GM23248 (cell line): ENCODE measurements around the gene TMEM94. TPM values are rescaled to one million over a fixed set of nuclear protein-coding genes. Genes with fewer than 3 reads are reported as not detected.
A peak's percentile ranks its signal among the peaks of the same experiment; 100 is the strongest.

Experiments used
- DNase-seq: peaks from one replicate; pipeline ENCODE4 v3.0.0-alpha.2; 2015
- H2AFZ ChIP-seq: fragments of 200-600 bp; sonication (generic); 2 replicates; pipeline ENCODE4 v1.6.1; 2016; ENCODE audit warnings: antibody characterized with exemption
- H3F3A ChIP-seq: fragments of 200-600 bp; sonication (generic); 2 replicates; pipeline ENCODE4 v1.6.1; 2016; ENCODE audit warnings: mild to moderate bottlenecking, antibody characterized with exemption, mixed run types; ENCODE audit not compliant: insufficient read depth
- H3K27ac ChIP-seq: fragments of 200-600 bp; sonication (generic); 2 replicates; pipeline ENCODE4 v1.5.1; 2016; ENCODE audit warnings: mild to moderate bottlenecking
- H3K27me3 ChIP-seq: fragments of 200-600 bp; sonication (generic); replicated peaks from 2 replicates; pipeline ENCODE4 v1.6.1; 2016; ENCODE audit warnings: mild to moderate bottlenecking; ENCODE audit not compliant: insufficient read depth
- H3K36me3 ChIP-seq: fragments of 200-600 bp; sonication (generic); 2 replicates; pipeline ENCODE4 v1.6.1; 2016; ENCODE audit warnings: low read depth, mild to moderate bottlenecking
- H3K4me1 ChIP-seq: fragments of 200-600 bp; sonication (generic); 2 replicates; pipeline ENCODE4 v1.6.1; 2016; ENCODE audit warnings: mild to moderate bottlenecking; ENCODE audit not compliant: insufficient read depth
- H3K4me2 ChIP-seq: fragments of 200-600 bp; sonication (generic); one replicate; pipeline ENCODE4 v1.6.1; 2016; ENCODE audit warnings: mild to moderate bottlenecking; ENCODE audit not compliant: unreplicated experiment
- H3K4me3 ChIP-seq: fragments of 200-600 bp; sonication (generic); 2 replicates; pipeline ENCODE4 v1.5.1; 2016; ENCODE audit warnings: mild to moderate bottlenecking
- H3K79me2 ChIP-seq: fragments of 200-600 bp; sonication (generic); 2 replicates; pipeline ENCODE4 v1.6.1; 2016; ENCODE audit warnings: mild to moderate bottlenecking; ENCODE audit not compliant: insufficient read depth
- H3K9ac ChIP-seq: fragments of 200-600 bp; sonication (generic); 2 replicates; pipeline ENCODE4 v1.6.1; 2016; ENCODE audit warnings: mild to moderate bottlenecking
- H3K9me2 ChIP-seq: fragments of 200-600 bp; sonication (generic); 2 replicates; pipeline ENCODE4 v1.6.1; 2016; ENCODE audit warnings: mixed run types, mild to moderate bottlenecking, moderate library complexity; ENCODE audit not compliant: insufficient read depth
- H3K9me3 ChIP-seq: fragments of 200-600 bp; sonication (generic); one replicate; pipeline ENCODE4 v1.6.1; 2017; ENCODE audit warnings: low read depth
- H4K20me1 ChIP-seq: fragments of 200-600 bp; sonication (generic); 2 replicates; pipeline ENCODE4 v1.6.0; 2016; ENCODE audit not compliant: insufficient read depth
- EZH2 ChIP-seq: fragments of 200-600 bp; sonication (generic); IDR thresholded peaks from 2 replicates; pipeline ENCODE4 v1.6.1; 2018; ENCODE audit warnings: antibody characterized with exemption, mild to moderate bottlenecking; ENCODE audit not compliant: insufficient read depth, poor library complexity, severe bottlenecking
- EZH2phosphoT487 ChIP-seq: fragments of 200-600 bp; sonication (generic); IDR thresholded peaks from 2 replicates; pipeline ENCODE4 v1.6.1; 2018; ENCODE audit warnings: antibody characterized with exemption, moderate library complexity, mild to moderate bottlenecking, low read depth; ENCODE audit not compliant: insufficient read depth
- WGBS, 2 experiments: methylation state at CpG; one replicate each; pipeline ENCODE4 v1.1.6; 2015 to 2017; ENCODE audit warnings: low lambda C conversion rate in 2 of 2, low coverage in 1 of 2; ENCODE audit errors: missing lambda C conversion rate in 2 of 2; 5-methylcytosine and 5-hydroxymethylcytosine counted together
- in situ Hi-C: fragments of 300-500 bp; cut with MboI; formaldehyde crosslinking; loops from 2 replicates; pipeline ENCODE4 v1.15.0; 2020
- polyA plus RNA-seq: library from polyadenylated mRNA; unstranded; fragments of >200 nt; fragmentation: Nextera tagmentation; extraction: Ambion mirVana; gene quantifications from 2 replicates; pipeline ENCODE4 v1.2.1, GENCODE V29; 2016
- total RNA-seq: library from RNA; depleted of rRNA; stranded (reverse); fragments of >200 nt; shearing (Covaris generic); gene quantifications from 2 replicates; pipeline ENCODE4 v1.2.3, GENCODE V29; 2014

Gene TMEM94
- total and polyA plus RNA-seq, 2 experiments from 2014 or later, result 14.3 to 24.5 TPM

DNA sequence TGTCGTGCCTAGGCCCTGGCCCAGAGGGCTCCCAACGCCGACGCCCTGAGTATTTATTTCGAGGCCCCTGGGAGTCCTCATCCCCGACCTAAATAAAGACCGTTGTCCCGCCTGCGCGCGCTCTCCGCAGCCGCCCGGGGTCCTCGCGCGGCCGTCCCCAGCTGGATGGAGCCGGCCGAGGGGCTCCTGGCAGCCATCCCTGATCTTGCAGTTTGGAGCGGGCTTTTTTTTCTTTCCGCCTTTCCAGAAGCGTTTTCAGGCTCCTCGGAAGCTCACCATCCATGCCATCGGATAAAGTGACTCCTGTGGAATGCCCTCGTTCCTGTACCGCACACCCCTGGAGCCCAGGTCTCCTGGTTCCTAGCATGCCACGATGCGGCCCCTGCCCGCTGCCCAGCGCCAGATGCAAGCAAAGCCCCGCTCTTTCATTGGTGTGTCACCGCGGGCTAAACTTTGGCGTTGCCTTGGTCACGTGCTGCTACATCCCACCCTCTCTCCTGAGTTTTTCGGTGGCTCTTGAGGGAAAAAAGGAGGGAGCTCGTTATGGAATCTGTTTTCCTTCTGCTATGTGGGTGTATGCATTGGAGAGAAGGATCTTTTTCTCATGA lies 716 bp downstream of the TMEM94 start:
- in situ Hi-C loops, result no loop called here
- DNase-seq, result peak; percentile 73

DNA sequence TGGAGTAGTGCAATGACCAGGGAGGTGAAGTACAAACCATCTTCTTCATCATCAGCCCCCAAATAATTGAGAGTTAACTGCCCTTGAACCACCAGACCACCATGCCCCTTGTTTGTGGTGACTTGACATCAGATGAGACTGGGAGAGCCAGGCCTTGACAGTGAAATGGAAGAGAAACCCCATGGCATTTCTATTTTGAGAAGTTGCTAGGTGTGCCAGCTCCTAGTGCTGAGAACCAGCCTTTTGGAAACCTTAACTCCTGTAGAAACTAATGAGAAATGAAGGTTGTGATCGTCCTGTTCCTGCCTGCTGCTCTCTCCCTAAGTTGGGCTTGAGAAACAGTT lies 2.8 kb downstream of the TMEM94 start:
- H4K20me1 ChIP-seq, result no peaks in the 10 kb centered on the region
- H3F3A ChIP-seq, result peaks cover 8% of the 10 kb centered on the region; the same call in 1 of the 2 replicates
- in situ Hi-C loops, result no loop called here
- H3K27ac ChIP-seq, result no peak overlapping the region
- TF ChIP-seq EZH2, result no peak
- TF ChIP-seq EZH2phosphoT487, result no peak
- no peaks in the 10 kb centered on the region for H3K9me3 ChIP-seq
- DNase-seq, result no peak
- no peak overlapping the region for H3K4me3 ChIP-seq
- peaks cover 11% of the 10 kb centered on the region for H3K4me1 ChIP-seq
- H3K36me3 ChIP-seq, result no peaks in the 10 kb centered on the region
- H2AFZ ChIP-seq, result no peak overlapping the region
- H3K9me2 ChIP-seq, result no peaks in the 10 kb centered on the region
- H3K27me3 ChIP-seq, result no peaks in the 10 kb centered on the region
- 50 to 59% methylated on average over 1 of the region's 1 CpG for WGBS, 2 experiments
- H3K4me2 ChIP-seq, result no peak overlapping the region
- H3K79me2 ChIP-seq, result peaks cover 47% of the 10 kb centered on the region
- H3K9ac ChIP-seq, result no peak overlapping the region

More for the DNA sequence above, 716 bp downstream of the TMEM94 start:
- Histone ChIP-seq H3K4me1 (peaks cover 11% of the 10 kb centered on the region), H3K9me2 (no peaks in the 10 kb centered on the region), H3K4me2 (peak overlapping the region; percentile 96), H3K27me3 (no peaks in the 10 kb centered on the region), H4K20me1 (no peaks in the 10 kb centered on the region), H3K9ac (peak overlapping the region; percentile 96), H3K27ac (peak overlapping the region; percentile 26), H3K4me3 (peak overlapping the region; percentile 95), H3K79me2 (peaks cover 36% of the 10 kb centered on the region), H3F3A (peaks cover 8% of the 10 kb centered on the region; the same call in 1 of the 2 replicates), H3K36me3 (no peaks in the 10 kb centered on the region), H2AFZ (peak overlapping the region; percentile 96), H3K9me3 (no peaks in the 10 kb centered on the region)
- WGBS, 2 experiments, result 1 to 2% methylated on average over 35 to 36 of the region's 38 CpGs
- TF ChIP-seq EZH2phosphoT487 (no peak), EZH2 (no peak)

DNA sequence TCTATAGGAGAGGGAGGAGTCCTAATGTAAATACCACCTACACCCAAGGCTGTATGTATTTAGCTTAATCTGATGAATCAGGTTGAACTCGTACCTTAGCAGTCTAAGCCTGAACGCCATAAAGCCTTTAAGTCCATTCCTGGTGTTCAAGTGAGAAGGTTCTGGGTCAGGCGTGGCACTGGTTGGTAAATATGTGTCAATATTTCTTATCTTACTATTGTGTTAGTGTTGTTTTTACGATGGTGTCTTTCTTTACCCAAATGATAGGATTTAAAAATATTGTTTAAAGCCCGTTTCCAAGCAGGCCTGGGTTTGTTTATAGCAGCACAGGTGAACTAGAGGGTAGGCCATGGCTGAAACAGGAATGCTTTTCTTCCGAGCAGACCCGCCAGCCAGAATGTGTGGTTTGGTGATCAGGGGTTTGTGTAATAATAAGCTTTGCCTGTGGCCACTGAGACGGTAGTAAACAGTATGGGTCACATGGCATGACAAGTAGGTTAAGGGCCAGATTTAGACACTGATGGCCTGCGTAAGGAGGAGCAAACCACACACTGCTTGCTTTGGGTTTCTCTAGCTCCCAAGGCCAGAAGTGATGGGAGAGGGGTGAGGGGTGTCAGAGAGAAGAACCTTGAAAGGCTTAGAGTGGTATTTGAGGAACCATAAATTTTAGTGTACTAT lies 3.3 kb downstream of the TMEM94 start:
- TF ChIP-seq EZH2, result no peak
- TF ChIP-seq EZH2phosphoT487, result no peak
- Histone ChIP-seq H3K27me3 (no peaks in the 10 kb centered on the region), H3K4me1 (peaks cover 11% of the 10 kb centered on the region), H3K36me3 (no peaks in the 10 kb centered on the region), H3K79me2 (peaks cover 47% of the 10 kb centered on the region), H3F3A (peaks cover 8% of the 10 kb centered on the region; the same call in 1 of the 2 replicates), H3K27ac (no peak overlapping the region), H3K4me3 (no peak overlapping the region), H2AFZ (no peak overlapping the region), H3K4me2 (no peak overlapping the region), H4K20me1 (no peaks in the 10 kb centered on the region), H3K9ac (no peak overlapping the region), H3K9me2 (no peaks in the 10 kb centered on the region), H3K9me3 (no peaks in the 10 kb centered on the region)
- in situ Hi-C loops, result no loop called here
- 79 to 82% methylated on average over 9 of the region's 9 CpGs for WGBS, 2 experiments
- DNase-seq, result no peak

DNA sequence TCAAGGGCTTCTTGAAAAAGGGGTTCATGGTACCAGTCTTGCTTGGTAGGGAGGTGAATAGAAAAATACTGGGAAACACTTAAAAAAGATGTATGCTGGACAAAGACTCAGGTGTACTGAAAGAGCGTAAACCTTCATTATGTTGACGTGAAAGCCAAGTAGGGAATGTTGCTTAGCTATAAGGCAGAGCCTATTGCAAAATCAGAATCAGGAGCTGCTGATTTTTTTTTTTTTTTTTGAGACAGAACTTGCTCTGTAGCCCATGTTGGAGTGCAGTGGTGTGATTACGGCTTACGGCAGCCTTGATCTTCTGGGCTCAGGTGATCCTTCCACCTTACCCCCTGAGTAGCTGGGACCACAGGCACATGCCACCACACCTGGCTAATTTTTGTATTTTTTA lies 3.9 kb downstream of the TMEM94 start:
- TF ChIP-seq EZH2phosphoT487, result no peak
- no peak for TF ChIP-seq EZH2
- H3F3A ChIP-seq, result peaks cover 8% of the 10 kb centered on the region; the same call in 1 of the 2 replicates
- H3K9ac ChIP-seq, result no peak overlapping the region
- H3K9me3 ChIP-seq, result no peaks in the 10 kb centered on the region
- DNase-seq, result no peak
- H3K4me1 ChIP-seq, result peaks cover 11% of the 10 kb centered on the region
- H3K36me3 ChIP-seq, result no peaks in the 10 kb centered on the region
- H2AFZ ChIP-seq, result no peak overlapping the region
- 91 to 92% methylated on average over 4 of the region's 4 CpGs for WGBS, 2 experiments
- H3K4me3 ChIP-seq, result no peak overlapping the region
- no peaks in the 10 kb centered on the region for H4K20me1 ChIP-seq
- no peak overlapping the region for H3K4me2 ChIP-seq
- H3K79me2 ChIP-seq, result peaks cover 47% of the 10 kb centered on the region
- H3K27ac ChIP-seq, result no peak overlapping the region
- H3K9me2 ChIP-seq, result no peaks in the 10 kb centered on the region
- in situ Hi-C loops, result no loop called here
- no peaks in the 10 kb centered on the region for H3K27me3 ChIP-seq
